Activated T-helper 1 cell treated with Interleukin-2 at 50 U/mL for 16 hours (primary cell): ENCODE measurements around the gene GRIP2.
A peak's percentile ranks its signal among the peaks of the same experiment; 100 is the strongest.
"Not testable (repeated sequence)": the region's sequence is repeated elsewhere in the genome, so short reads cannot be mapped to it uniquely, and the experiment has no call there.

Experiments used
- DNase-seq: peaks from one replicate; pipeline ENCODE4 v3.0.0-alpha.2; 2020; ENCODE audit warnings: low read depth

GRIP2 gene

DNA sequence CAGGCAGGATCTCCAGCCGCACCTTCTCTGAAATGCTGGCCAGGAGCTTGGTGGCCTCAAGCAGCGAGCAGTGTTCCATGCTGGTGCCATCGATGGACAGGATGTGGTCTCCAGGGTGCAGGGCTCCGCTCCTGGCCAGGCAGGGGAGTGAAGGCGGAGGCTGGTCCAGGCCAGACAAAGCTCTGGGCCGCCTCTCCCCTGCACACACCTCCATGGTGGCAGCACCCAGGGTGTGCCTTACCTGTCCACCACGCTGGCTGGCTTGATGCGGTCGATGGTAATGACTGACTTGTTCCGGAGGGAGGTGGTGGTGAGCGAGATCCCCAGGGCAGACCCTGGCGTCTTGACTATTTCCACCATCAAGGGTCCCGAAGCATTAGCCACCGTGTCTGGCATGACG is 20.0 kb downstream of the GRIP2 start:
- DNase-seq: no peak

DNA sequence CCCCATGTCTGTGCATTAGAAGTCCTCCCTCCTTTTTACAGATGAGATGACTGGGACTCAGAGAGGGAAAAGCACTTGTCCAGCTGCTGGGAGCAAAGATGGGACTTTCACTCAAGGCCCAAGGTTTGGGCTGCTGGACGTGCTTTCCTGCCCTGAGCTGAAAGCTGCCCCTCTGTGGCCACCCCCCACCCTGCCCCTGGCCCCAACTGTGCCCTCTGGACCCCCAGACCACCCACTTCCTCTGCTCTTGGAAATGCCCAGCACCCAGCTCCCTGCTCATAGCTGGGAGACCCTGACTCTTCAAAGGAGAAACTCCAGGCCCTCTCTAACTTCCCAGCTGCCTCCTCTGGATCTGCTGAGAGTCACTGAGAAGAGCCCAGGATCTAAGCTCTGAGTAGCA is 20.7 kb downstream of the GRIP2 start:
- DNase-seq: no peak

DNA sequence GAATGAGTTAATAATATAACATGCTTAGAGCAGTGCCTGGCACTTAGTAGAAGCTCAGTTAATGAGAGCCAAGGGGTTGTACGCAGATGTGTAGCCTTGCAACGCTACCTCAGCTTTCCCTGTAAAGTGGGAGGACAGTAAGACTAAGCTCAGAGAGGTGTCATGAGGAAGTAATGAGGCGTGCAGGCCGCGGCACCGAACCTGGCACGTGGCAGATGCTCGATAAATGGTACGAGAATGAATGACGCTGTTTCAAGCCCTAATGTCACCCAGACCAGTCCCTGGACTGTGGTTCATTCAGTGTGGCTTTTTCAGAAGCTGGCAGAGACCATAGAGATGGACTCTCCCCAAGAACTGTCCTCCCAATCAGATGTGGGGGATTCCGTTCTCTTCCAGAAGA is 21.2 kb downstream of the GRIP2 start:
- DNase-seq: no peak

DNA sequence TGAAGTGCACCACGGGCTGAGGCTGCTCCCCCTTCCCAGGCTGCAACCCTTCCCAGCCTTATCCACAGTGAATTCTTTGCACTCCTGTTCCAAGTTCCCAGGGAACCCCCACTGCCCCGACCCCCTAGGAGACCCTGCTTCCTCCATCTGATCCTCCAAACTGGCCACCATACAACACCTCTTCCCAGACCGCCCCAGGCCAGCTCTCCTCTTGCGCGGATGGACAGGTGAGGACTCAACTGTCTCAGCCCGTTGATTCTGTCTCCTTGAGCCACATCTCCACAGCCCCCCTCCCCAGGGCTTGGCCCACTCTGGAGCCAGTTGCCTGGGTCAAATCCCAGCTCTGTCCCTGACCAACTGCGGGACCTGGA is 21.7 kb downstream of the GRIP2 start:
- no peak for DNase-seq

DNA sequence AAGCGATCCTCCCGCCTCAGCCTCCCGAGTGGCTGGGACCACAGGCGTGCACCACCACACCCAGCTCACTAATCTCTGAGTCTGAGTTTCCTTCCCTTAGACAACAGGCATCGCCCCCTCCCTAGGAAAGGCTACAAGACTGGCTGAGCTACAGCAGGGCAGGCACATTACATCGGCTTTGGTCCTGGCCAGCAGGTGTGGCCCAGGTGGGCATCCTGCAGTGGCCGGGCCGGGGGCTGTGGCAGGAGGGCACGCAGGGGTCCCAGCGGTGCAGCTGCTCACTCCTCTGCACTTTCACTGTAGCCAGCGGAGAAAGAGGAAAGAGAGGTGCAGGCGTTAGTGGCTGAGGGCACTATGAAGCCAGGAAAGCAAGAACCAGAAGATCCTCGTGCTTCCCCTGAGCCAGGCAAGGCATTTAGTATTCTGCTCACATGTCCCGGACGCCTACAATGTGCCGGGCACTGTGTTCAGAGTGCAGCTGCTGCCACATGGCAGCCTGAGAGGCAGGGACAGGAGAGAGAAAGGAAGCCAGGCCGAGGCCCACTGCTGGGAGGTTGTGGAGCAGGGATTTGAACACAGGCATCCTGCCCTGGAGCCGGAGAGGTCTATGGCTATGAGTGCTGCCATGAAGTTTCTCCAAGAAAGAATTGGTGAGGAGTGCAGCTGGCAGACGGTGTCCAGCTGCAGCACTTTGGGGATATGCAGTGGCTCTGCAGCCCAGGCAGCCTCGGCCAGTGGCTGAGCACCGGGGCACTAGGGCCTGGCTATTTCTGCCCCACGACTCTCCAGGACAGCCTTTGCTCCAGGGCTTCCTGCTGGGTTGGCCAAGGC is 22.3 kb downstream of the GRIP2 start:
- DNase-seq: no peak

DNA sequence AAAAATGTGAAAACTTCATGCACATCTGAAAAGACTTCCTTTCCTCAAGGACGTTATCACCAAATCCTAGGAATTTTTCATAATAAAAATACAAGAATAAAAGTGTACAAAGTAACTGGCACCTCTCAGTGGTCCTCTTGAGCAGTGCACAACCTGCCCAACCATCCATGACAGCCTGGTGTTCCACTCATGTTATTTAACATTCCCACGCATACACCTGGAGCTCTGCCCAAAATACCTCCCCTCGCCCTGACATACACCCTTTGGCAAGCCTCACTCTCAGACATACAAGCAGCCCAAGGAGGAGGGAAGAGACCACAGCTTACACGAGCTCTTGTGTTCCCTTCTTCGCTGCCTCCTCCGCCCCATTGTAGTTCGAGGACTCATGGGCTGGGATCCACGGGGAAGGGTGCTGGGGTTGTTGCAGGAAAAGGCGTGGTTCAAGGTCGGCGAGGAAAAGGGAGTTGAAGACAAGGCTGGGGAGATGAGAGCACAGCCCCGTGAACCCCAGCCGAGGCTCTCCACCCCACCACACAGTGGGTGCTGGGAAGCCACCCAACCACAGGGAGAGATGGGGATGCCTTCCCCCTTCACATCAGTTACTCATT is 23.3 kb downstream of the GRIP2 start:
- DNase-seq: no peak

DNA sequence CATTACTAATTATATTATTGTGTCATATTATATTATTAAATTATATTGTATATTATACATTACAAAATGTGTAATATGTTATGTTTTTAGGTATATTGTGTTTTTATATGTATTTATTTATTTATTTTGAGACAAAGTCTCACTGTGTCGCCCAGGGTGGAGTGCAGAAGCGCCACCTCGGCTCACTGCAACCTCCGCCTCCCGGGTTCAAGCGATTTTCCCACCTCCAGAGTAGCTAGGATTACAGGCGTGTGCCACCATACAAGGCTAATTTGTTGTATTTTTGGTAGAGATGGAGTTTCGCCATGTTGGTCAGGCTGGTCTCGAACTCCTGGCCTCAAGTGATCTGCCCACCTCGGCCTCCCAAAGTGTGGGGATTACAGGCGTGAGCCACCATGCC is 24.6 kb downstream of the GRIP2 start:
- DNase-seq: not testable (repeated sequence)

DNA sequence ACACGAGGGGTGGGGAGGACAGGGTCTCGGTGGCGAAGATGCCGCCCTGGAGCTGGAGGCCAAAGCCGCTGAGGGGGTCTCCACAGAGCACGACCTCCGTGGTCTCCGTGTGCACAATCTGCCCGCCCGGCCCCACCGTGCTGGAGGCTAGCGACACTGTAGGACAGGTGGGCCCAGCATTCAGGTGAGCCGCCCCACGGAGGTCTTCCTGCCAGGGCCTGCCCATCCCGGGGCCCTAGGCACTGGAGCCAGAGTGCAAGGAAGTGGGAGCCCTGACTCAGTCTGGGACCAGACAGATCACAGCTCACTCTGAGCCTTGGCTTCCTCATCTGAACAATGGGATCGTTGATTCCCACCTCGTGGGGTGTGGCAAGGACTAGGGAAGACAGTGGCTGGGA is 25.8 kb downstream of the GRIP2 start:
- no peak for DNase-seq

DNA sequence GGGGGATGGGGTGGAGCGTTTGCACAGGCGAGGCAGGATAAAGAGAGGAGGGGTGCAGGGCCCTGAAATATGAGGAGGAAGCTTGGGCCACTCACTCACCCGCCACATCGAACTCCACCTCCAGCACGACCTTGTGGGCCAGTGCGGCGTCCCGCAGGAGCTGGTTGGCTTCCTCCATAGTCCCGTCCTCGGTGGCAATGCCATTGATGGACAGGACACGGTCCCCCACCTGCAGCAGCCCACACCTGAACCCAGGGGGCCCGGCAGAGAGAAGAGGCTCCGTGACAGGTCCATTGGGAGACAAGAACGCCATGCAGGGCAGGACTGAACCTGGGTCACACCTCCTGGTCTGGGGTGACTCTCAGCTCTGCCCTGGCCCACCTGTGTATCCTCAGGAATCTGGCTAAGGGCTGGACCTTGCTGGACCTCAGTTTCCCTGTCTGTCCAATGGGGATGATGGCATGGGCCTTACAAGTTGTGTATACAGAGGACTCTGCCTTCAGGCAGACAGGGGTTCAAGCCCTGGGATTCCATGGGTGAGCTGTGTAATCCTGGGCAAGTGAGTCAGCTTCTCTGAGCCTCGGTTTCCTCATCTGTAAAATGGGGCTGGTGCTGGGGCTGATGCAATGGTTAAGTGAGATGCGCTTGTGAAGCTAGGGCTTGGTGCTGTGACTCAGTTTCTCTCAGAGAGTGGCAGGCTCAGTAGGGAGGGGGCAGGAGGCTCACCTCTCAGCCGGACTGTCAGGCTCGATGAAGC is 26.4 kb downstream of the GRIP2 start:
- no peak for DNase-seq

DNA sequence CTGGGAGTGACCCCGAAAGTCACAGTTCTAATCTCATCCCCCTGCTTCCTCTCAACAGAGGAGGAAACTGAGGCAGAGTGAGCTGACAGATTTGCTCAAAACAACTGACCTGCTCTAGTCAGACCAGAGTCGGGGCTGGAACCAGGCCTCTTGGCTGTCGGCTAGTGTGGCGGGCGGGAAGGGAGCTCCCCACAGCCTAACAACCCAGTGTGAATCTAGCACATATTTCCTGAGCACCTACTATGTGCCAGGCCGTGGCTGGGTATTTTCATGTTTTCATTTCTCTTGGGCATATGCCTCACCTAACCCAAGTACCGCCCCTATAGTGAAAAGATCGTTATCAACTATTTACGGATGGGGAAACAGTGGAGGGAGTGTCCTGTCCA is 27.2 kb downstream of the GRIP2 start:
- no peak for DNase-seq

DNA sequence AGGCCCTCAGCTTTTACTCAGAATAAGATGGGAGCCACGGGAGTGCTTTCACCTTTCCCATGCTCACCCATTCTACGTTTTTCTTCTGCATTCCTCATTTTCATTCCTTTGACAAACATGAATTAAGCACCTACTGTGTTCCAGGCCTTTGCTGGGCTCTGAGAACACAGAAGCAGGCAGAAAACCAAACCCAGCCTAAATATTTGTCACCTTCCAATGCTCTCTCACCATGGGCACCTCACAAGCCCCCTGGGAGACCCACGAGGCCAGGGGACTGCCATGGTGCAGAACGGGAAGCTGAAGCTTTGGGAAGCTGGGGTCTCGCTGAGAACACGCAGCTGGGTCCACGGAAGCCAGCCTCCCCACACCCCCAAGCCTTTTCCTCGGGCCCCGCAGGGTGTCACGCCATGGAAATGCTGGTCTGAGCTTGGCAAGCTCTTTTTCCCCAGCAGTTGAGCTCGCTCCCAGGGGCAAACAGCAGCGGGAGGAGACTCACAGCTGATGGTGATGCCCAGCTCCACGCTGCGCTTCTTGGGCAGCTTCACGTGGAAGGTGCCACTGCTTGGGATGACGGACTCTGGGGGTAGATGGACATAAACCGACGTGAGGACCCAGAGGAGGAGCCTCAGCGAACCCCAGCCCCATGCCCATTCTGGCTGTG is 27.7 kb downstream of the GRIP2 start:
- no peak for DNase-seq

DNA sequence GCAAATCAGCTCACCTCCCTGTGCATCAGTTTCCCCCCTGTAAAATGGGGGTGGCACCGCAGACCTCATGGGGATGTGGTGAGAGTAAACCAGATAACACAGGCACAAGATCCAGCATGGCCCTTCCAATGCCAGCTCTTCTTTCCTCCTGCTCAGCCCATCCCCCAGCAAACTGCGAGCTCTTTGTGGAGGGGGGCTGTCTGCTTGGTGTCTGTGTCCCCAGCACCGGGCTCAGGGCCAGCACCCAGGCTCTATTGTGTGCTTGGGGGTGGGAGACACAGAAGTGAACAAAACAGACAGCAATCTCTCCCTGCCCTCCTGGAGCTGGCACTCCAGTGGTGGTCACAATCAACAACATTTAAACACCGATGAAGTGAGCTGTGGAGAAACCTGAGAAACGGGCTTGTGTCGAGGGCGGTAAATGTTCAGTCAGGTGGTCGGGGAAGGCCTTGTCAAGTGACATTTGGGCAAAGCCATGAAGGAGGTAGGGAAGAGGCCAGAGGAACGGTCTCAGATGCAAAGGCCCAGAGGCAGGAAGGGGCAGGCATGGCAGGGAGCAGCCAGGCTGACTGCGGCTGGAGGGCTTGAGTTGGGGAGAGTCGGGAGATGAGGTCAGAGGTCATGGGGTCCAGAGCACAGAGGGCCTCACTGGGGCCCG is 28.4 kb downstream of the GRIP2 start:
- DNase-seq: no peak

DNA sequence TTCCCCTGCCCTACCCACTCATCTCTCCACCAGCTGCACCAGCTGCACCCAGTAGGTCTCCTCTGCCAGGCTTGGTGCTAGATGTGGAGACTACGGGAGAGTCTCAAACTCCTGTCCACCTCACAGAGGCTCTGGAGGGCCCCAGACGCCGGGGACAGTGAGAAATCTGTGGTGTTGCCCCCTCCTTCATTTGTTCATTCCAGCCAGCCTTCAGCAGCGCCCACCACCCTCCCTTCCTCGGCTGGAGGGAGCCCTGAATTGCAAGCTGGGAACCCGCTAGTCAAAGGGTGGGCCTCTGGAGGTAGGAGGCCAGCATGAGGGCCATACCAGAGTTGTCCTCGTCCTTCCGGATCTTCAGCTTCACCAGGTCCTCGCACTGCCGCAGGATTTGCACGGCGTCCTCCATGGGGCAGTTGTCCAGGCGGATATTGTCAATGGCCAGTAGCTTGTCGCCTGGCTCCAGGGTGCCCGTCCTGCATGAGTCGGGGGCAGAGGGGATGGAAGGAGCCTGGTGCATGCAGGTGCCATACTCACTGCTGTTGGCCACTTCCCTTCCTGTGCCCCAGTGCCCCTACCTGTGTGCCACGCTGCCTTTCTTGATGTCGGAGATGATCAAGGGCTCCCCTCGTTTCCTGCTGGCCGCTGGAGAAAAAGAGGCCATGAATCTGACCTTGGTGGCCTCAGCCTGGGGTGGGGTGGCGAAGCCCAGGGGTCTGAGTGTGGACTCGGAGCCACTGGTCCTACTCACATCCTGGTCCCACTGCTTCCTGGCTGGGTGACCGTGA is 29.1 kb downstream of the GRIP2 start:
- no peak for DNase-seq

DNA sequence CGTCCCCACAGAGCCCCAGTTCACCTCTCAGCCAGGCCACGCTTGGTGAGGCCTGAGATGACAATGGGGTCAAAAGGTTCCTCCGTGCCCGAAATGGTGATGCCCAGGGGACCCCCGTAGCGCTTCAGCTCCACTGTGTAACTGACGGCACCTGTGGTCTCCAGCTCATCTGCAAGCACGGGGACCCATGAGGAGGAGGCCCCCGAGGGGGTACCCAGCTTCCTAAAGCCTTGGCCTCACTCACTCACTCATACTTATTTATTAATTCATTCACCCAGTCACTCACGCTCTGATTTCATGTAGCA is 30.4 kb downstream of the GRIP2 start:
- DNase-seq: no peak

DNA sequence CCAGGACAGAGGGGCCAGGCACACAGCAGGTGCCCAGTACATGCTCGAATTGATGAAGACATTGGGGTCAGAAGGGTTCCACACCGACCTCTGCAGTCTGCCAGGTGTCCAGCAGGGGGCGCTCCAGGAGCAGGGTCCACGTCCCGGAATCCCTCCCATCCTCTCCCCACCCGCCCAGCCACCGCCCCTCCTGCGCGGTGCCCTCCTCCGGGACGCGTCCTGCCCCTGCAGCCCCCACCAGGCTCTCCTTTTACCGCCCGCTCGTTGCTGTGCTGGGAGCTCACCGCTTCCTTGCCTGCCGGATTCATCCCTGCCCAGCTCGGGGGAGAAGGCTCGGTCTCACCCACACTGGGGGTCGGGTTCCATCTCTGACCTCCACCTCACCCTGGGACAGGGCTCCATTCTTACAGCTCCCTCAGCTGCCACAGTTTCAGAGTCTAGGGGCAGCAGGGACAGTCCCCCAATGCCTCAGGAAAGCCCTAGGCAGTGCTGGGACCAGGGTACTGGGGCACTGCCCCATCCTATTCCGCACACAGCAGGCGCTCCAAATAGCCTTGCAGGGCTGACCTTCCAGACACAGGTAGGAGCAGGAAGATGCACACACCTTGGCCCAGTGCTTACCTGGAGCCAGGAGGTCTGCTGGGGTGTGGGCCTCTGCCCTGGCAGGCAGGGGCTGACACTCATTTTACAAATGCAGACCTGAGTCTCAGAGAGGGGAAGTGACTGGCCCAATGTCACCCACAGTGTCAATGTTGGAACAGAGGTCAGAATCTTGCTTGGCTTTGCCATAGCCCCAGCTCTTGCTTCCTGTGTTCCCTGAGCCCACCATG is 31.0 kb downstream of the GRIP2 start:
- DNase-seq: peak; percentile 47

DNA sequence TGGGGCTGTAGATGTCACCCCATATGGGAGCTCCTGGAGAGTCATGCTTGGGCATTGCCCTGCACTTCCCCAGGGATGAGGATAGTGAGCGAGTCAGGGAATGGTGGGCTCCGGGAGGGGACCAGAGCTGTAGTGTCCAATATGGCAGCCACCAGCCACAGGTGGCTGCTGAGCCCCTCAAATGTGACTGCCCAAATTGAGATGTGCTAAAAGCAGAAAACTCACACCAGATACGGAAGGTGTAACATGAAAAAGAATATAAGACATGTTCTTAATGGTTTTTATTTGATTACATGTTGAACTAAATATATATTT is 31.7 kb downstream of the GRIP2 start:
- DNase-seq: no peak

DNA sequence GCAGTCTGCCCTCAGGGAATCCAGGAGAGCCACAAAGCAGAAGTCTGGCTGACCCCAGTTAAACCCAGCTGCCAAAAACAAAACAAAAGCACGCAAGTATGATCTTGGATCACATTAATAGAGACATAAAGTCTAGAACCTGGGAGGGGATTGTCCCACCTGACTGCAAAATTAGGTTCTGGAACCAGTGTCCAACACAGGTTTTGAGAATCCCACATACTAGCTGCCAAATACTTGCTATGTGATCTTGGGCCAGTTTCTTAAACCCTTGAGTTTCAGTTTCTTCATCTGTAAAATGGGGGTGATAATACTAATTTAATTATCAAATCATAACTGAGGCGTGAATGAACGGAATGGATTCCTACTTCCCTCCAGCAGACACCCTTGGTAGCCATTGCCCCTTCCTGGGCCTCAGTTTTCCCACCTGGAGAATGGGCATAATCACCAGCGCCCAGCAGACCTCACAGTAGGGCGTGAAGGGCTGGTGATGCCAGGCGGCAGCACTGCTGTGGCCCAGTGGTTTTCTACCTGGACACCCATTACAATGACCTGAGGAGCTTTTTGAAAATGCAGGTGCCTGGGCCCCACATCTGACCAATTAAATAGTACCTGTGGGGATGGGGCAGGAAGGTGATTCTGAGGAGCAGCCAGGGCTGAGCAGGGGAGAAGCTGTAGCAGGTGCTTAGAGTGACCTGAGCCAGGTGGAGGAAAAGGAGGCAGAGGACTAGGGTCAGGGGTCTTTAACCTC is 32.2 kb downstream of the GRIP2 start:
- no peak for DNase-seq

DNA sequence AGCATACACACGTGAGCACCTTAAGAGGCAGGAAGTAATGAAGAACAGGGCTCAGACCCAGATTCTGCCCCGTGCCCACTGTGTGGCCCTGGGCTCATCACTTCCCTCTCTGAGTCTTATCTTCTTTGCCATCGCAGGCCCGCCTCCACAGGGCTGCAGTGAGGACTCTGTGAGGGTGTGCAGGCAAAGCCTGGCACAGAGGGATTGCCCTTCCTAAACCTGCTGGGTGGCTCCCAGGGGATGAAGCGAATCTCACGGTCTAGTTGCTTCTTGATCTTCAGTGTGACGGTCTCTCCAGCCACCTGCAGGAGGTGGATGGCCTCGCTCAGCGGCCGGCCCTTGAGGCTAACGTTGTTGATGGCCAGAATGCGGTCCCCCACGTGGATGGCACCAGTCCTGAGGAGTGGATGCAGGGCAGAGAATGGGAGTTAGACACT is 32.8 kb downstream of the GRIP2 start:
- DNase-seq: no peak

DNA sequence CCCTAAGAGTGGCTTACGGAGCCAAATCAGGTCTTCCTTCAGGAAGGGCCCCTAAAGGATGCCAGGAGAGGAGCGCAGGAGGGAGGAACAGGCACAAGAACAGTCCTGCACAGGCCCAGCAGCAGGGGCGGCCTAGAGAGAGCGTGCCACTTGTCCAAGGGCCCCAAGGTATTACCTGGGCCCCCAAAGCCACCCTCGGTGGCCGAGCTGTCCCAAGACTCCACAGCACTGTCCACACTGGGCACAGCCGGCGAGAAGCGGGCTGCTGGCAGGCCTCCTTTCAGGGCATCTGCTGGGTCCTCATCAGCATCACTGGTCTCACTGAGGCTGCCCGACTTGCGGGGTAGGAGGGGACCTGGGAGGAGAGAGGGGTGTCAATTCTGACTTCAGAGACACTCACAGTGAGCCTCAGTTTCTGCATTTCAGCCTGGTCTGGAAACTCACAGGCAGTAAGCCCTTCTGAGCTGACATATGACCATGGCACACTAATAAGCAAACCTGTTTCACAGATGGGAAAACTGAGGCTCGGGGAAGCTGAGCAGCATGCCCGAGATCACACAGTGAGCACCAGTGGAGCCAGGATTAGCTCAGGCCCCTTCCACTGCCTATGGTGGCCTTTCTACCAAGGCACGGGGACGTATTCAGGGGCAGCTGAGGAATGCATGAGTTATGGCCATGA is 33.4 kb downstream of the GRIP2 start:
- no peak for DNase-seq
